ENCODE measurements around the gene BCL7B.
"Not testable (repeated sequence)": the region's sequence is repeated elsewhere in the genome, so short reads cannot be mapped to it uniquely, and the experiment has no call there.

The BCL7B gene

DNA sequence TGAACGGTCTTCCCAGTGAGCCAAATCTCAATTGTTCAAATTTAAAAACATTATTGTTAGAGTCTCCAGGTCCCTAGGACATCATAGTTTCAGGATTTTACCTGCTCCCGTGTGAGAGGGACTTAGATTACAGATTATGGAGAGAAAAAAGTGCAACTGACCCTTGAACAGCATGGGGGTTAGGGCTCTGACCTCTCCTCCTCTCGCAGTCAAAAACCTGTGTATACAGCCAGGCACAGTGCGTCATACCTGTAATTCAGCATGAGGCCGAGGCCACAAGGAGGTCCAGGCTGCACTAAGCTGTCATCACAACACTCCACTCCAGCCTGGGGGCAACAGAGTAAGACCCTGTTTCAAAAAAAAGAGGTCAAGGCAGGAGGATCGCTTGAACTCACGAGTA, 60.9 kb downstream of the BCL7B start:
- no peak for DNase-seq (ENCODE audit: low read depth, low spot score)

DNA sequence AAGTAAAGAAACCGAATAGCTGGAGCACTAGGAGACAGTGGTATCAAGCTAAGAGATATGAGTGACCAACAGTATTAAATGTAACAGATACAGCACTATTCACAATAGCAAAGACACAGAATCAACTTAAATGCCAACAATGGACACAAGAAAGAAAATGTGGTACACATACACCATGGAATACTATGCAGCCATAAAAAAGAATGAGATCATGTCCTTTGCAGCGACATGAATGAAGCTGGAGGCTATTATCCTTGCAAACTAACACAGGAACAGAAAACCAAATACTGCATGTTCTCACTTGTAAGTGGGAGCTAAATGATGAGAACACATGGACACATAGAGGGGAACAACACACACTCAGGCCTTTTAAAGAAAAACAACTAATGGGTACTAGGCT, 62.0 kb downstream of the BCL7B start:
- DNase-seq (ENCODE audit: low read depth, low spot score) = not testable (repeated sequence)

DNA sequence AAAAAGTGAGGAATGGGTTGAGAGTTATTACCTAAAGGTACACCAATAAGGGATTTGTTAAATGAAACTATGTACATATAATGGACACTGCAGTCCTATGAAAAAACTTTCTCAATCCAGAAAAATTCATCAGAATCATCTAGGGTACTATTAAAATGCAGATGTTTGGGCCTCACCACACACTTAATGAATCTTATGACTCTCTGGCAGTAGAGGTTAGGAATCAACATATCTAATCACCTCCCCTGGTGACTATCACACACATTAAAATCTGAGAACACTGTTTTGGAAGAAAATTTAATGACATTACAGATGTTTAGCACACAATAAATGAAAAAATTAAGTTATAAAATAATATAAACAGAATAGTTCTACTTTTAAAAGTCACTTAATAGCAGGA, 67.5 kb downstream of the BCL7B start:
- no peak for DNase-seq (ENCODE audit: low read depth, low spot score)

- no peak for DNase-seq (ENCODE audit: low read depth, low spot score)
Observed at GRCh38 chr7:73487486-73487885, 70.0 kb downstream of the BCL7B start.
